H1 (cell line): ENCODE data around the gene CSNK1D. TPM values are rescaled to one million over a fixed set of nuclear protein-coding genes. Genes with fewer than 3 reads are reported as not detected.

Experiments used
- CTCF ChIA-PET: fragments of 300-600 bp; sonication (Branson Sonifier 250); formaldehyde crosslinking; loops from one replicate; lab custom pipeline; 2021; ENCODE audit not compliant: partially characterized antibody; lab: Charles Lee
- POLR2A ChIA-PET: fragments of 300-600 bp; sonication (Branson Sonifier 250); formaldehyde crosslinking; loops from one replicate; lab custom pipeline; 2021; ENCODE audit warnings: inconsistent platforms; ENCODE audit not compliant: partially characterized antibody; lab: Charles Lee
- DNase-seq, 2 experiments: peaks; one replicate each; pipeline versions ENCODE4 v3.0.0 to v3.0.0-alpha.2; 2010 to 2022; ENCODE audit warnings: low spot score in 2 of 2, low read depth in 1 of 2, mixed read lengths in 1 of 2
- FAIRE-seq: peaks from 2 replicates; lab custom pipeline; 2011; peaks lifted over from hg19 to GRCh38; lab: Jason Lieb, UNC
- H2AFZ ChIP-seq: 2 replicates; pipeline ENCODE4 v1.8.1; 2012; ENCODE audit warnings: low read length, inconsistent platforms
- H2AK5ac ChIP-seq: 2 replicates; pipeline ENCODE4 v1.6.1; 2013; ENCODE audit warnings: low read depth, low read length
- H2BK120ac ChIP-seq: replicated peaks from 2 replicates; pipeline ENCODE3; 2013; ENCODE audit warnings: low read depth, low read length, inconsistent platforms
- H2BK12ac ChIP-seq: 2 replicates; pipeline ENCODE4 v1.6.1; 2013; ENCODE audit warnings: low read depth, low read length
- H2BK15ac ChIP-seq: 2 replicates; pipeline ENCODE4 v1.6.1; 2013; ENCODE audit warnings: low read length
- H2BK20ac ChIP-seq: 2 replicates; pipeline ENCODE4 v1.6.1; 2013; ENCODE audit warnings: low read length
- H2BK5ac ChIP-seq: 2 replicates; pipeline ENCODE4 v1.6.1; 2013; ENCODE audit warnings: low read depth, low read length
- H3K14ac ChIP-seq: 2 replicates; pipeline ENCODE4 v1.6.1; 2013; ENCODE audit warnings: inconsistent platforms; ENCODE audit not compliant: insufficient read length
- H3K18ac ChIP-seq: 2 replicates; pipeline ENCODE4 v1.6.1; 2013; ENCODE audit warnings: low read length; ENCODE audit errors: extremely low read depth
- H3K23ac ChIP-seq: 2 replicates; pipeline ENCODE4 v1.6.1; 2013; ENCODE audit warnings: inconsistent platforms; ENCODE audit not compliant: insufficient read length
- H3K23me2 ChIP-seq: 2 replicates; pipeline ENCODE4 v1.6.1; 2013; ENCODE audit warnings: low read depth, low read length
- H3K27ac ChIP-seq: 2 replicates; pipeline ENCODE4 v1.6.1; 2011; ENCODE audit warnings: low read depth, low read length, inconsistent platforms
- H3K27me3 ChIP-seq, 4 experiments: replicated peaks in 1 of 4; 1 replicate in 1 of 4; 2 replicates in 3 of 4; pipeline versions ENCODE4 v1.6.1 to v1.8.1; 2011 to 2013; ENCODE audit warnings: low read length in 3 of 4, mild to moderate bottlenecking in 3 of 4, inconsistent platforms in 2 of 4, mixed read lengths in 2 of 4, moderate library complexity in 1 of 4; ENCODE audit not compliant: control insufficient read depth in 3 of 4, insufficient read depth in 3 of 4; ENCODE audit errors: extremely low read depth in 1 of 4
- H3K36me3 ChIP-seq, 4 experiments: 2 replicates each; pipeline versions ENCODE4 v1.6.1 to v1.8.1; 2011 to 2013; ENCODE audit warnings: mild to moderate bottlenecking in 4 of 4, low read length in 3 of 4, moderate library complexity in 2 of 4, control low read depth in 1 of 4, inconsistent platforms in 1 of 4; ENCODE audit not compliant: insufficient read depth in 4 of 4, control insufficient read depth in 2 of 4
- H3K4ac ChIP-seq: replicated peaks from 2 replicates; pipeline ENCODE3; 2013; ENCODE audit warnings: low read length, low read depth, mixed read lengths, inconsistent platforms; ENCODE audit not compliant: insufficient read length
- H3K4me1 ChIP-seq, 4 experiments: replicated peaks in 1 of 4; 1 replicate in 1 of 4; 2 replicates in 3 of 4; pipeline versions ENCODE4 v1.6.1 to v1.8.1; 2011 to 2013; ENCODE audit warnings: low read length in 3 of 4, inconsistent platforms in 2 of 4, mixed read lengths in 1 of 4; ENCODE audit not compliant: insufficient read depth in 4 of 4, control insufficient read depth in 3 of 4
- H3K4me2 ChIP-seq, 2 experiments: 2 replicates each; pipeline versions ENCODE4 v1.6.1 to v1.8.1; 2011 to 2013; ENCODE audit warnings: low read depth in 2 of 2, low read length in 2 of 2, control low read depth in 1 of 2, inconsistent platforms in 1 of 2, mild to moderate bottlenecking in 1 of 2; ENCODE audit not compliant: insufficient read depth in 1 of 2
- H3K4me3 ChIP-seq, 4 experiments: fragments of 200-600, 300-600 bp in 1 of 4; sonication (generic), shearing (Covaris generic), sonication (Bioruptor Twin) in 1 of 4; 2 replicates each; pipeline versions ENCODE4 v1.5.1 to v1.8.1; 2011 to 2016; ENCODE audit warnings: low read length in 4 of 4, low read depth in 3 of 4, control low read depth in 2 of 4, inconsistent platforms in 2 of 4, mild to moderate bottlenecking in 2 of 4, mixed read lengths in 1 of 4, moderate library complexity in 1 of 4; ENCODE audit not compliant: insufficient read depth in 2 of 4; ENCODE audit errors: extremely low read depth in 1 of 4
- H3K56ac ChIP-seq: replicated peaks from 2 replicates; pipeline ENCODE3; 2013; ENCODE audit warnings: low read depth, mild to moderate bottlenecking, mixed read lengths, low read length, inconsistent platforms; ENCODE audit not compliant: insufficient read length
- H3K79me1 ChIP-seq: 2 replicates; pipeline ENCODE4 v1.6.1; 2013; ENCODE audit warnings: low read depth, low read length, control low read depth
- H3K79me2 ChIP-seq, 2 experiments: 2 replicates each; pipeline versions ENCODE4 v1.6.1 to v1.8.1; 2012 to 2013; ENCODE audit warnings: low read length in 2 of 2, mild to moderate bottlenecking in 2 of 2, inconsistent platforms in 1 of 2; ENCODE audit not compliant: insufficient read depth in 2 of 2, control insufficient read depth in 1 of 2
- H3K9ac ChIP-seq, 4 experiments: replicated peaks in 1 of 4; 1 replicate in 1 of 4; 2 replicates in 3 of 4; pipeline versions ENCODE4 v1.6.1 to v1.8.1; 2011 to 2013; ENCODE audit warnings: low read depth in 3 of 4, low read length in 3 of 4, control low read depth in 2 of 4, mild to moderate bottlenecking in 2 of 4, moderate library complexity in 2 of 4, inconsistent platforms in 1 of 4; ENCODE audit errors: extremely low read depth in 1 of 4
- H3K9me3 ChIP-seq, 2 experiments: 2 replicates each; pipeline versions ENCODE4 v1.6.1 to v1.8.1; 2012 to 2013; ENCODE audit warnings: mild to moderate bottlenecking in 2 of 2, moderate library complexity in 2 of 2, control low read depth in 1 of 2, inconsistent platforms in 1 of 2, low read depth in 1 of 2, low read length in 1 of 2, mixed read lengths in 1 of 2; ENCODE audit not compliant: insufficient read depth in 2 of 2
- H4K20me1 ChIP-seq, 2 experiments: replicated peaks in 1 of 2; 2 replicates each; pipeline versions ENCODE3 to v1.8.1; 2011 to 2013; ENCODE audit warnings: inconsistent platforms in 2 of 2, low read length in 2 of 2, mild to moderate bottlenecking in 1 of 2; ENCODE audit not compliant: insufficient read depth in 2 of 2, control insufficient read depth in 1 of 2
- H4K5ac ChIP-seq: 2 replicates; pipeline ENCODE4 v1.6.1; 2013; ENCODE audit warnings: low read length, low read depth, mixed read lengths, inconsistent platforms; ENCODE audit not compliant: insufficient read length
- H4K8ac ChIP-seq: 2 replicates; pipeline ENCODE4 v1.8.0; 2013; ENCODE audit warnings: mild to moderate bottlenecking, moderate library complexity, low read length, inconsistent platforms; ENCODE audit not compliant: insufficient read depth; ENCODE audit errors: extremely low read depth
- H4K91ac ChIP-seq: replicated peaks from 2 replicates; pipeline ENCODE3; 2013; ENCODE audit warnings: low read length, mixed read lengths, inconsistent platforms; ENCODE audit not compliant: insufficient read length
- CBX8 ChIP-seq: fragments of 300-800, 300-1000 bp; sonication (generic); IDR thresholded peaks from 2 replicates; pipeline ENCODE4 v1.7.1; 2016; ENCODE audit warnings: low read depth, low read length, borderline replicate concordance
- CEBPB ChIP-seq: IDR thresholded peaks from 2 replicates; pipeline ENCODE4 v1.6.1; 2012; ENCODE audit warnings: low read depth, low read length
- CHD1 ChIP-seq: IDR thresholded peaks from 2 replicates; pipeline ENCODE4 v1.6.1; 2012; ENCODE audit warnings: low read depth, low read length, improper control_type of control experiment
- CHD2 ChIP-seq: IDR thresholded peaks from 2 replicates; pipeline ENCODE4 v1.6.1; 2012; ENCODE audit warnings: low read length, improper control_type of control experiment
- GTF2F1 ChIP-seq: IDR thresholded peaks from 2 replicates; pipeline ENCODE4 v1.6.1; 2012; ENCODE audit warnings: low read depth, low read length, improper control_type of control experiment, borderline replicate concordance
- KDM1A ChIP-seq: fragments of 200-600, 300-600 bp; sonication (generic); IDR thresholded peaks from 2 replicates; pipeline ENCODE4 v1.7.1; 2016; ENCODE audit warnings: mild to moderate bottlenecking, low read length, borderline replicate concordance
- PHF8 ChIP-seq: fragments of 200-600 bp; sonication (generic); conservative IDR thresholded peaks from 2 replicates; pipeline ENCODE4 v1.7.1; 2012; ENCODE audit warnings: low read depth, mild to moderate bottlenecking, inconsistent platforms, low read length, moderate library complexity
- RAD21 ChIP-seq, 2 experiments: IDR thresholded peaks in 1 of 2; conservative IDR thresholded peaks in 1 of 2; 2 replicates each; pipeline ENCODE4 v1.6.1; 2011; ENCODE audit warnings: low read depth in 2 of 2, low read length in 2 of 2, improper control_type of control experiment in 1 of 2, inconsistent platforms in 1 of 2, mild to moderate bottlenecking in 1 of 2, moderate library complexity in 1 of 2
- RBBP5 ChIP-seq: IDR thresholded peaks from 2 replicates; pipeline ENCODE4 v1.7.1; 2012; ENCODE audit warnings: low read depth, mild to moderate bottlenecking, inconsistent platforms, low read length, moderate library complexity, borderline replicate concordance
- RXRA ChIP-seq: IDR thresholded peaks from 2 replicates; pipeline ENCODE4 v1.6.1; 2011; ENCODE audit warnings: low read depth, mild to moderate bottlenecking, low read length, moderate library complexity; ENCODE audit not compliant: insufficient read depth
- SP2 ChIP-seq: IDR thresholded peaks from 2 replicates; pipeline ENCODE4 v1.6.1; 2012; ENCODE audit warnings: mild to moderate bottlenecking, low read length, inconsistent platforms
- TAF1 ChIP-seq: IDR thresholded peaks from 2 replicates; pipeline ENCODE4 v1.6.1; 2011; ENCODE audit warnings: mild to moderate bottlenecking, low read depth, low read length
- YY1 ChIP-seq: IDR thresholded peaks from 2 replicates; pipeline ENCODE4 v1.6.1; 2011; ENCODE audit warnings: low read depth, mild to moderate bottlenecking, low read length
- WGBS, 2 experiments: shearing (Covaris generic) in 1 of 2; methylation state at CpG; one replicate each; pipeline versions ENCODE4 v1.1.6 to v1.1.7; 2013 to 2015; ENCODE audit warnings: low lambda C conversion rate in 2 of 2, mixed read lengths in 2 of 2, inconsistent platforms in 1 of 2, low coverage in 1 of 2, missing lambda C conversion rate in 1 of 2; ENCODE audit not compliant: insufficient replicate concordance in 2 of 2, insufficient coverage in 1 of 2, insufficient read length in 1 of 2; ENCODE audit errors: extremely low coverage in 1 of 2, missing lambda C conversion rate in 1 of 2; 5-methylcytosine and 5-hydroxymethylcytosine counted together
- polyA plus RNA-seq, 7 experiments: library from polyadenylated mRNA; depleted of rRNA in 3 of 7; stranded (reverse) in 5 of 7; unstranded in 2 of 7; fragments of >200 nt in 5 of 7; fragments of 200-250 nt in 2 of 7; gene quantifications; 1 replicate in 5 of 7; 2 replicates in 1 of 7; 4 replicates in 1 of 7; pipeline versions ENCODE4 v1.2.1 to v1.2.3, GENCODE V29; 2011 to 2013; ENCODE audit warnings: missing spikeins in 2 of 7, mixed read lengths in 2 of 7
- total RNA-seq: library from RNA; stranded (reverse); fragmentation: NEBNext Ultra II Directional; extraction: Animal tissue kit (Norgen Biotek cat#: 25700); gene quantifications from 2 replicates; pipeline ENCODE4 v1.2.1, GENCODE V29; 2021

CSNK1D gene
- total and polyA plus RNA-seq, 2 of the 8 experiments (the other 6 are each of a cell fraction or from before 2014, with no cell fraction given): 73.5 to 103 TPM

DNA sequence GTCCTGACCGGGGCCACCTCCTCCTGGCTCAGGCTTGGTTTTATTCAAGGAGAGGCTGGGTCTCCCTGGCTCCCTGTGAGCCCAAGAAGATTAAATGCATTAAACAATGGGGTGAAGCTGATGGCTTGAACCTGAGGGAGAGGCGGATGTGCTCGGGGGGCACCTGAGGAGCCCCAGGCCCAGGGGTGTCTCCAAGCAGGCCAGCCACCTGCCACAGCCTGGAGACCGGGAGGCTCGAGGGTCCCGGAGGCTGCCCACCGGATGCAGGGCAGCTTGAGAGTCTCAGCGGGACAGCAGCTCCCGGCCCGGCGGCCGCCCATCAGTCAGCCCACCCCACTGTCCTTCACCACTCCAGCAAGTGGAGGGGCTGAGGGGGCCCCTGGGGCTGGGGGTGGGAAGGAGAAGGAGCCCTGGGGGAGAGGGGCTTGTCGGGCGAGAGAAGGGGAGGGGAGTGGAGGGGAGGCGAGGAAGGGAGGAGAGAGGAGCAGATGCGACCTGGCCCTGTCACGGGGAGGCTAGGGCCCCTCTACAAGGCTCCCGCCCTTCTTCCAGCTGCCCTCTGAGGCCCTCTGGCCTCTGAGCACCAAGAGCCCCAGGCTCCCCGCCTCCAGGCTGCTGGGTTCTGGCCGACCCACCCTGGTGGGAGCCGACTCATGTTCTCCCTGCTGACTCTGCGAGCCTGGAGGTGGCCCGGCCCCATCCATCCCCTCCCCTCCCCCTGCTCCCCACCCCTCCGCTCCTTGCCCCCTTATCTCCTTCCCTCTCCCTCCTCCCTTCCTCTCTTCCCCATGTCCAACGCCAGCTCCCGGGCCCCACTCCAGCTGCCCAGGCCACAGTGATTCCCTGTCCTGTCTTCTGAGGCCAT is 30.7 kb upstream of the CSNK1D start:
- Histone ChIP-seq H3K4me3 (no peak overlapping the region), H2BK5ac (no peak overlapping the region), H2BK15ac (no peak overlapping the region), H4K20me1 (no peaks in the 10 kb centered on the region), H4K5ac (no peak overlapping the region), H3K4me2 (no peak overlapping the region), H3K14ac (no peak overlapping the region), H3K4me1 (no peaks in the 10 kb centered on the region), H3K36me3 (no peaks in the 10 kb centered on the region; a peak in 1 of 8 replicates), H3K27me3 (no peaks in the 10 kb centered on the region), H4K8ac (no peak overlapping the region), H3K56ac (no peak overlapping the region), H2BK120ac (no peak overlapping the region), H3K23ac (no peak overlapping the region), H4K91ac (no peak overlapping the region), H3K18ac (no peak overlapping the region), H3K9ac (no peak overlapping the region), H2AFZ (no peak overlapping the region), H3K79me1 (no peaks in the 10 kb centered on the region), H3K4ac (no peak overlapping the region), H2AK5ac (no peak overlapping the region), H3K79me2 (no peaks in the 10 kb centered on the region), H2BK12ac (no peak overlapping the region), H3K23me2 (no peaks in the 10 kb centered on the region), H3K27ac (no peak overlapping the region), H2BK20ac (no peak overlapping the region), H3K9me3 (no peaks in the 10 kb centered on the region)
- ChIA-PET CTCF (interaction anchor here (1.0 to 4.7 kb wide), 10 partner anchors 8 to 74 kb away, joined by 3 to 32 read pairs (median 5); partner anchors contain the start of gene CD7), POLR2A (interaction anchor here (1.0 to 2.4 kb wide), 5 partner anchors 12 to 145 kb away, joined by 3 to 18 read pairs (median 3); partner anchors contain the start of gene CSNK1D)
- DNase-seq (peak in 1 of 2 experiments; percentile 43), FAIRE-seq (no peak)
- 87% methylated on average over 5 of the region's 26 CpGs; no CpG with 5 or more reads in 1 of the 2 experiments for WGBS, 2 experiments
- no peak for TF ChIP-seq GTF2F1
- no peak for TF ChIP-seq RBBP5
- TF ChIP-seq CBX8: no peak
- TF ChIP-seq KDM1A: no peak
- TF ChIP-seq SP2: no peak
- no peak for TF ChIP-seq CHD2
- no peak for TF ChIP-seq RAD21 (IDR thresholded peaks at IDR 0.05 in 1 of 2, conservative IDR thresholded peaks at IDR 0.05 in 1 of 2; ENCODE audit: low read depth in 2 of 2, low read length in 2 of 2)
- no peak for TF ChIP-seq CHD1
- no peak for TF ChIP-seq RXRA
- TF ChIP-seq PHF8: no peak
- TF ChIP-seq YY1: no peak
- TF ChIP-seq CEBPB: no peak
- no peak for TF ChIP-seq TAF1
